Fibroblast of peridontal ligament (primary cell): ENCODE results near the gene SCYGR1.

ENCODE experiments used
- DNase-seq: peaks from one replicate; pipeline ENCODE4 v3.0.0-alpha.2; 2010; ENCODE audit errors: extremely low read depth

SCYGR1 gene

DNA sequence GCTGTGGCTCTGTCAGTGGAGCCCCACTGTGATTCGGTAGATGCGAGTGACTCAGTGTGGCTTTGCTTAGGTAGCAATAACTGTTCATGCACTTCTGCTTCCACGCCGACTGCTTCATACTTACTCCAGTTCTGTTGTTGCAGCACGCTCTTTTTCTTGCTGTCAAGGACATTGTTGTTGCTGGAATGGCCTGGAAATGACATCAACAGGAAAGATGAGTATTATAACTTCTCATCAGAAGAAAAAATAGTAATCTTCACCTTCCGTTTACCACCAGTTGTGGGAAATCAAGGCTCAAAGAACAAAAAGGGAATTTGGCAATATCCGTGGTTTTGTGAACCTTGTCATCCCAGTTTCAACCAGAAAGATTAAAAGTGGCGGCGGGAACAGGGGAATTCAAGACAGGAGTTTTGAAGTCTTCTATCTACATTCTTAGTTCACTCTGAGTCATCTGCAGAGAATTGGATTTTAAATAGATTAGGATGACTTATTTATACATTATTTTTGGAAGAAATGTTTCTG is 16.9 kb downstream of the SCYGR1 start:
- DNase-seq: peak; percentile 69

DNA sequence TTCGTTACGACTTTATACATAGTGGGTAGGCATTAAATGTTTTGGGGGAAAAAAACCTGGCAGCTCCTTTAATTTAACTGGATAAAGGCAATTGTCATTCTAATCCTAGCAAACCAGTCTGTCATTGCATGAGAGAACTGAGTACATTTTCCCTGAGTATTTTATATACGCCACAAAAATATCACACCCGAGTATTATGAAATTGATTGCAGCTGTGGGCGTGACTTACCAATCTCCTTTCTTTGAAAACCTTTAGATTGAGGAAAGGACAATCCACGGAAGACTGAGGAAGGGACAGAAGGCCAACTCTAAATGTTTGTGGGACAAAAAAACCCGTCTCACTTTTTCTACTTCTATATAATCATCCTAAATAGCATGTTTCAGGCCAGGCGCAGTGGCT is 17.7 kb downstream of the SCYGR1 start:
- no peak for DNase-seq

DNA sequence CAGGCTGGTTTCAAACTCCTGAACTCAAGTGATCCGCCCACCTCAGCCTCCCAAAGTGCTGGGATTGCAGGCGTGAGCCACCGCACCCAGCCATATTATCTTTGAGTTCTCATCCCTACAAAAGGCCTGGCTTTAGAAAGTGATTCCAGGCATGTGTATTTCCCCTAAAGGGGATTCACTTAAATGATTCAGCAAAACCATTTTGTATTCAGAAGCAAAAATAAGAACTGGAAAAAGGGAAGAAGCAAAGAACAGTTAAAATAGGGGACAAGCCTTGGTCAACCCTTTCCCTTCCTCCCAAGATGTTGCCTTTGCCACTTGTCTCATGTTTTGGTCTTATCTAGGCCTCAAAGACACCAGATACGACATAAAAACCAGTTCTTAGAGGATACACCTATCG is 19.2 kb downstream of the SCYGR1 start:
- no peak for DNase-seq

DNA sequence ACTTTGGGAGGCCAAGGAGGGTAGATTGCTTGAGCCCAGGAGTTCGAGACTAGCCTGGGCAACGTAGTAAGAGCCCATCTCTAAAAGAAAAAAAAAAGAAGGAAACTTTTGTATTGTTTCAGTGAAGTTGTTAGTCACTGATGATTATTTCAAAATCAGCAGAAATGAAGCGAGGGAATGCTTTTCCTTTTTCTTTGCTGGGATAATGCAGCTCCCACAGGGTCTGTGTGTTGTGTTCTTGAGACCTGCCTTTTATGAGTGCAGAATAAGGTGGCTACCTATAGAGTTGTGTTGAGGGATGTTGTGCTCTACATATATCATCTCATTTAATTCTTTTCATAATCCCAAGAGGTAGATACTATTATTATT is 20.3 kb downstream of the SCYGR1 start:
- DNase-seq: no peak

DNA sequence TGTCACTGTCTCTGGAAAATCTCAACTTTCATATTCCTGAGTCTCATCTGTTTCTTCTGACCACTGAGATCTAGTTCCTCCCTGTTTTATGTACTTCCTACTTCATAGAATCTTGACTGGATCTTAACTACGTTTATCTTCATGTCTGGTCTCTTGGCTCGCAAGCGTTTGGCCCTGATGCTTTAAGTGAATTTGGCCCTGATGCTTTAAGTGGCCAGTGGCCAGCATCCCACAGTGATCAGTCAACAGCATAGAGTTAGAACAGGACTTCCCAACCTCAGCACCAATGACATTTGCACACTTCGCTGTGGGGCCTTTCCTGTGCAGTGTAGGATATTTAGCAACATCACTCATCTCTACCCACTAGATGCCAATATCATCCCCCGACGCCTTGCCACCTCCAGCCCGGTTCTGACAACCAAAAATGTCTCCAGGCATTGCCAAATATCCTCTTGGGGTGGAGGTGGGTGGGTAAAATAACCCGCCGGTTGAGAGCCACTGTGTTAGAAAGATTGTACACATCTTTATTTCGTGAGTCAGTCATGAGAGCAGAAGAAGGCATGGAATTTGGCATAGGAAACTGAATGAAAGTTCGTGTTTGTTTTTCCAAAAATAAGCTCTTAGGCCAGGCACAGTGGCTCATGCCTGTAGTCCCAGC is 20.9 kb downstream of the SCYGR1 start:
- peak; percentile 91 for DNase-seq

DNA sequence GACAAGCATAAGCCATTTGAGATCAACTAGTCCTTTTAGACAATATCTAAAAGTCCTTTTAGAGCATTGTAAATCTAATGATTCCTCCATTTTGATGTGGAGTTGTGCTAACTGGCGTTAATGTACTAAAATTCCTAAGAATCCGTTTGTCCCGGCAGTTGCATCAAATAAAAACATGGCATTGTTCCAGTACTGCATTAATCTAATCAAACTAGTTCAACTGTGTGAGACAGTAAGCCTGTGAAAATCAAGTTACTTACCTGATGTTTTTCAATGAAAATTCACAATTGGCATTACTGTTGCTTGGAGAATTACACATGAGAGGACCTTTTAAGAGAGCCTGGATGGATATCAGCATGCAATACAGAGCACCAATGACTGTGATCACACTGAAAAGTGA is 21.9 kb downstream of the SCYGR1 start:
- no peak for DNase-seq

DNA sequence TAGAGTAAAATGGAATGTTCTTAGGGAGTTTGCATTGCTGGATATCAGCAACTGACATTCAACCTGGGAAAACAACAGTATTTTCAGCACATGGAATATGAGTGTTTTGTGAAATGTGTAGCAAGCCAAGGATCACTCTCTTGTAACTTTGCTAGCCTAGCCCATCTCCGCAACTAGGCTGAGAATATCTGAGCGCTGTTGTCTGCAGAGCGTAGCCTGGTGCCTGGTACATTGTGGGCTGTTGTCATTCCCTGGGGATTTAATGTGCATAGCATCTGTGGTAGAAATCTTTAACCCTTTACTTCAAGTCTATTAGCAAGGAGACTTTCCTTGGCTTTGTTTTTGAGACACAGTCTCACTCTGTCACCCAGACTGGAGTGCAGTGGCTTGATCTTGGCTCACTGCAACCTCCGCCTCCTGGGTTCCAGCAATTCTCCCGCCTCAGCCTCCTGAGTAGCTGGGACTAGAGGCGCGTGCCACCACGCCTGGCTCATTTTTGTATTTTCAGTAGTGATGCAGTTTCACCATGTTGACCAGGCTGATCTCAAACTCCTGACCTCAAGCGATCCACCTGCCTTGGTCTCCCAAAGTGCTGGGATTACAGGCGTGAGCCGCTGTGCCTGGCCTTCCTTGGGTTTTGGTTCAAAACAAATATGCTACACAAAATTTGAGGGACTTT is 23.0 kb downstream of the SCYGR1 start:
- DNase-seq: peak; percentile 42

DNA sequence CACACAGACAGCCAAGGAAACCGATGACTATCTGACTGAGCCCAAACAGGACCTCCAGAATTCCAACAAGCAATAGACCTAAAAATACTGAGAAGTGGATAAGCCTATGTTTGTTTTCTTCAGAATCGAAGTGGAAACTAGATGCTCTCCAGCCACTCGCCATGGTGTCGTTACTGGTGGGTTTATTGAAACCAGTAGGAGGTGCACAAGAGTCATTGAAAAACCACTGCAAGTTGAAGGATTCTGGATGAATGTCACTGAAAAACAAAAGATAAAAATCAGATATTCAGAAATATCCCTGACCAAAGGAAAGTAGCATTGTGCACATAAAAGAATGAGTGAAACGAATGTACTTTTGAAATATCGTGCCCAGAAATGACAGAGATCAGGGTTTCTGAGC is 24.0 kb downstream of the SCYGR1 start:
- no peak for DNase-seq

DNA sequence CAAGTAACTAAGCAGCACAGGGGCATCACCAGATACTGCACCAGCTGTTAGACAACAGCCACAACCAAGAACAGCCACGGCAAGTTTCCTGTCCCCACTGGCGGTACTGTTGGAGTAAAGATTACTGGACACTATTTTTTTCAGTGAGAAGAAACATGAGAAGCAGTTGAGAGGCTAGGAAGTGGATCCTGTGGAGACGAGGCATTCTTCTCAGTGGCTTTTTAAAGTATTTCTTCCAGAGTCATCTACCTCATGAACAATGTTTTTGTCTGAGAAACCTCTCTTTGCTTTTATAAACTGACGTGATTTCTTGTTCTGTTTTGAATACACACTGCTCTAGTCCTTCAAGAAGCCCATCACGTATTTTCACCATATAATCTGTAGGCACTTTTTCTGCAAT is 27.4 kb downstream of the SCYGR1 start:
- DNase-seq: no peak

DNA sequence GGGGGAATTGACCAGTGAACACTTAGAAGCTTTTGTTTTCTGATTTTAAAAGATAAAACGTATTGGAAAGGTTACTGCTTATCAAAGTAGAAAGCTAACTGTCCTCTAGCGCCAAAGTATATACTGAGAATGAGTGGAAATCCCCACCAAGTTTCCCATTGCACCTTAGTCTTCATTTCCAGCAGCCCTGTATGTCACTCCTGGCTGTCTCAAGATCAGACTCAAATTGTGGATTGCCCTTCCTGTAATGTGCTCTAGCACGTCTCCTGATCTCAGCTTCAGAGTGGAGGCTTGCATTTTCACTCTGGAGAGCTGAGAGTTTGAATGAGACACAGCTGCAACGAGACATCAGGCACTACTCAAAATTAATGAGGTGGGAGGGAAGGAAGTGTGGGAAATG is 36.1 kb downstream of the SCYGR1 start:
- no peak for DNase-seq

DNA sequence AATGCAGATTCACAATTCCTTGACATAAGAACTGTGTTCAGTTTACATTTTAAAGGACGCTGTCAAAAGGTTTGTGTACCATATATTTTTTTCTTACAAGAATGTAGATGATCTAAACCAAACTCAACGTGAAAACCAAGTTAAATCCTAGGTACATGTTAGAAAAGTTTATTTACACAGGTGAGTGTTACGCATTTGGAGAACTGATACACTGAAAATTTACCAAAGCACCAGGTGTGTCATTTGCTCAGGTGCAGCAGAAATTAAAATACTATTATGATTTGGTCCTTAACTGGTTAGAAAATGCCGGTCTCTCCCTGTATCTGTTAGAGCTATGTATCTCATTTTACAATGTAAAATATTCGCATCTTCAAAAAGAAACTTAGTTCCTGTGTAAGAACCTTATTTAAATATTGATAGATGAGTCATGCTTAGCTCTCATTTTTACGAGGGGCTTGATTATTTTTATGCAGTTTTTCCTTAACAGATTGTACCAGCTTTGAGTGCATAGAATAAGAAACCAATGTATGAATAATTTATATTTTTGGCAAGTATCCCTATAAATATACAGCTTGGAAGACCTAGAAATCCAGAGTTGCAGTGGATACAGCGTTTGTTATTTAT is 37.6 kb downstream of the SCYGR1 start:
- DNase-seq: no peak

DNA sequence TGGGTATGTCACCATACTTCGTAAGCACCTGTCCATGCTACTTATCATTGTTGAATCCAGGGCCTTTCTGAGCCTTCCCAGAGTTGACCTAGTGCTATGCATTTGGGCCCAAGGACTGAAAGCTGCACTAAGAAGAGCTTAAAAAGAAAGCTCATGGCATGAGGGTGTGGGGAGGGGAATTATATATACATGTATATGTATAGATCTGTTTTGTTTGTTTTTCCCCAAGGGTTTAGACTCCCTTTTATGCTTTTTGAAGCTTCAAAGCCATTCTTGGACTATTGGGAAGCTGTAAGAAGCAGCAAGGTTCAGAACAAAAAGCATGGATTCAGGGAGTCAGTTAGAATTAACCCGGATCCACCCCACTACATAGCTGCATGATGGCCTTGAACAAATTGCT is 39.4 kb downstream of the SCYGR1 start:
- no peak for DNase-seq

DNA sequence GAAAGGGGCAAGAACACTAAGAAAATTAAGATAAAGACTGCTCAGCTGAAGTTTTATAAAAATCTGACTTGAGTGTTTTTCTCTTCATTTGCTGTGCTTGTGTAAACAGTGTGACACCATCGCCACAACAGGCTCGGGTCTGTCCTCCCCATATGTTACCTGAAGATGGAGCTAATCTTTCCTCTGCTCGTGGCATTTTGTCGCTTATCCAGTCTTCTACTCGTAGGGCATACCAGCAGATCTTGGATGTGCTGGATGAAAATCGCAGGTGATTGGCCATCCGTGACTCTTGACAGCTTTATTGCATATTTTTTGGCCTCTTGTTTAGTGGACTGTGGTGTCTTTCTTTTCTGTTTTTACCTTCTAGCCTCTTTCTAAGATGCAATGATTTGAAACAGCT is 40.6 kb downstream of the SCYGR1 start:
- DNase-seq: no peak

DNA sequence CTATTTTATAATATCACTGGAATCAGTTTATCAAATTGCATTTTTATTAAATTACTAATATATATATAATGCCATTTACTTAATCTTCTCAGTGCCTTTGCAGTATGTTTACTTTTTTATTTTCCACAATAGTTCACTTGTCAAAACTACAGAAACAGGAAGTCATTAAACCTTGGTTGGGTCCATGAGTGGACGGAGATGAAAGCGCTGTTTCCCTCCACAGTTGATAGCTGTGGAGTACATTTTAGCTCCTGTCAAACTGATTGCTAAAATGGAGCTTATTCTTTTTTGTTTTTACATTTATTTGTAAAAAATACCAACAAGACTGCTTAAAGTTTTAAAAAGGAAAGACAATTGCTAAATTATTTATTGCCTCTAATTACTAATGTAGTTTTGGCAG is 43.5 kb downstream of the SCYGR1 start:
- DNase-seq: no peak

DNA sequence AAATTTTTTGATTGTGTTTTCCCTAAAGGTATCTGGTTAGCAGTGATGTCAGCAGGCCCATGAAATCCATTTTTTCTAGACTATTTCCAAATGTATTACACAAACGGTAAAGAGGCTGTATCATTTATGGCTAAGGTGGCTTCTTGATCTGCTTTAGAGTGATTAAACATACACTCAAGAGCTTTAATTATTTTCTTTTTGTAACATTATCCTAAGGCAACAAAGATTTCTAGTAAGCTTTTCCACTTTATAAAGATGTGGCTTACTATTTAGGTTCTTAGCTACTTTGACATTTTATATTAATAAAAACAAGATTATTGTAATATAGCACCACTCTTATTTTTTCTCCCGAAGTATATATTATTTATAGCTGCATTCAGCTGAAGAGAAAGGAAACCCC is 46.2 kb downstream of the SCYGR1 start:
- DNase-seq: no peak

DNA sequence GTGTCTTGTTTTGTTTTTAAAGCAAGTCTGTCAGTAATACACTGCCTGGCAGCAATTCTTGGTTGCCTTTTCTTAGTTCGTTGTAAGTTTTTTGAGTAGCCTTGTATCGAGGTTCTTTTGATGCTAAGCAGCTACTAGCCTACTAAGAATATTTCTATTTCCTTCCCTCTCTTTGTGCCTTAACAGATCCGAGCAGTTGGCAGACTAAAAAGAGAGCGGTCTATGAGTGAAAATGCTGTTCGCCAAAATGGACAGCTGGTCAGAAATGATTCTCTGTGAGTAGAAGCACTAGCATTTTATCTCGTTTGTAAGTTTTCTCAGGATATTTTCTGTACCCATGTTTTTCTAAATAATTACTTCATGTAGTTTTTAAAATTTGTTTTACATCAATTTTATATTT is 47.6 kb downstream of the SCYGR1 start:
- DNase-seq: no peak

DNA sequence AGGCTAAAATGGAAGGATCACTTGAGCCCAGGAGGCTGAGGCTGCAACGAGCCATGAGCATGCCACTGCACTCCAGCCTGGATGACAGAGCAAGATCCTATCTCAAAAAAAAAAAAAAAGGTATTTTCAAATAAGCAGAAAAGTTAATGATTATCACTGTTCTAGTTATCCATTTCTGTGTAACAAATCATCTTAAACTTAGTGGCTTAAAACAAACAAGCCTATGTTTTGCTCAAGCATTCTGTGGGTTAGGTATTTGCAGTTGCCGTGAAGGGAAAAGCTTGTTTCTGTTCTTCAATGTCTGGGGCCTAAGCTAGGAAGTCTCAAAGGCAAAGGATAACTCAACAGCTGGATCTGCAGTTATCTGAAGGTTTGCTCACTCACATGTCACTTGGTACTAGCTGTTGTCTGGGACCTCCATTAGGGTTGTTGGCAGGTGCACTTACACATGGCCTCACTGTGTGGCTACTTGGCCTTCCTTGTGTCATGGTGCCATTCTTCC is 48.6 kb downstream of the SCYGR1 start:
- no peak for DNase-seq
